Bronchial epithelial cell (primary cell): ENCODE results near the gene ZNF511. TPM values are rescaled to one million over a fixed set of nuclear protein-coding genes. Genes with fewer than 3 reads are reported as not detected.
A peak's percentile ranks its signal among the peaks of the same experiment; 100 is the strongest.

ENCODE experiments used
- DNase-seq: peaks from one replicate; pipeline ENCODE4 v3.0.0-alpha.2; 2010; ENCODE audit warnings: low read depth
- FAIRE-seq: peaks from 2 replicates; lab custom pipeline; 2011; peaks lifted over from hg19 to GRCh38; lab: Jason Lieb, UNC
- H3K27me3 ChIP-seq: 2 replicates; pipeline ENCODE4 v1.5.1; 2011; ENCODE audit warnings: low read length; ENCODE audit not compliant: control insufficient read depth, insufficient read depth
- H3K36me3 ChIP-seq: 2 replicates; pipeline ENCODE4 v1.5.1; 2011; ENCODE audit warnings: low read length; ENCODE audit not compliant: control insufficient read depth, insufficient read depth
- H3K4me3 ChIP-seq: 2 replicates; pipeline ENCODE4 v1.5.1; 2011; ENCODE audit warnings: mild to moderate bottlenecking, low read depth, low read length, control low read depth
- total RNA-seq: library from RNA; depleted of rRNA; stranded (reverse); fragments of >200 nt; gene quantifications from 2 replicates; pipeline ENCODE4 v1.2.1, GENCODE V29; 2014
- TF ChIP-seq, protein P1 (sequence below): IDR thresholded peaks from 2 replicates; pipeline ENCODE4 v1.5.1; 2011; ENCODE audit warnings: mild to moderate bottlenecking, moderate library complexity, low read length, control low read depth, inconsistent platforms; ENCODE audit not compliant: insufficient read depth, severe bottlenecking

ZNF511 gene, protein sequence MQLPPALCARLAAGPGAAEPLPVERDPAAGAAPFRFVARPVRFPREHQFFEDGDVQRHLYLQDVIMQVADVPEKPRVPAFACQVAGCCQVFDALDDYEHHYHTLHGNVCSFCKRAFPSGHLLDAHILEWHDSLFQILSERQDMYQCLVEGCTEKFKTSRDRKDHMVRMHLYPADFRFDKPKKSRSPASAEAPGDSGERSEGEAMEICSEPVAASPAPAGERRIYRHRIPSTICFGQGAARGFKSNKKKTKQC
- total RNA-seq, result 16.4 and 23.2 TPM in 2 replicates

DNA sequence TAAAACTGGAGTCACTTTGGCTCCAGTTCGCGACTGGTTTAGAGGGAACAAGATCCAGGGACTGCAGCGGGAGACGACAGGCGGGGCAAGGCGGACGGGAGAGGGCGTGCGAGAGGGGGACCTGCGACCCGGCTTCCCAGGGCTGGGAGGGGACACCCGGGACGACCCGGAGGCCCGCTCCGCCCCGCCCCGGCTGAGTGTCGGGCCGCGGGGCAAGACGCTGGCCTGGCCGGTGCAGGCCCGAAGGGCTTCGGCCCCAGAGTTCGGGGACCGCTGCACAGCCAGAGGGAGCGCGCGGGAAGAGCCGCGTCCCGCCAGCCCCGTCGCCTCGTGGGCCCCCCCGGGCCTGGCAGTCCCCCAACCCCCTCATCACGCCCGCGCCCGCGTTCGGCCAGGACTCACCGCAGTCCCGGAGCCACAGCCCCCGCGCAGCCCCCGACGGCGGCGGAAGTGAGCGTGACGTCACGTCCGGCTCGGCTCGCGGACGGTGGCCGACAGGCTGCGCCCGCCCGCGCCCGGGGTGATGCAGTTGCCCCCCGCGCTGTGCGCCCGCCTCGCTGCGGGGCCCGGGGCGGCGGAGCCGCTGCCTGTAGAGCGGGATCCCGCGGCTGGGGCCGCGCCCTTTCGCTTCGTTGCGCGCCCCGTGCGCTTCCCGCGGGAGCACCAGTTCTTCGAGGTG is at the start of gene ZNF511, which contains the start of gene TUBGCP2:
ZNF511 (plus strand) TSS at position 494 of the 679 bp plus-strand sequence; CDS start at position 524, 30 bp downstream.
TUBGCP2 (minus strand) TSS at position 452 of the 679 bp plus-strand sequence. CDS start 5,931 bp downstream, outside the sequence.
- TF ChIP-seq, protein P1, sequence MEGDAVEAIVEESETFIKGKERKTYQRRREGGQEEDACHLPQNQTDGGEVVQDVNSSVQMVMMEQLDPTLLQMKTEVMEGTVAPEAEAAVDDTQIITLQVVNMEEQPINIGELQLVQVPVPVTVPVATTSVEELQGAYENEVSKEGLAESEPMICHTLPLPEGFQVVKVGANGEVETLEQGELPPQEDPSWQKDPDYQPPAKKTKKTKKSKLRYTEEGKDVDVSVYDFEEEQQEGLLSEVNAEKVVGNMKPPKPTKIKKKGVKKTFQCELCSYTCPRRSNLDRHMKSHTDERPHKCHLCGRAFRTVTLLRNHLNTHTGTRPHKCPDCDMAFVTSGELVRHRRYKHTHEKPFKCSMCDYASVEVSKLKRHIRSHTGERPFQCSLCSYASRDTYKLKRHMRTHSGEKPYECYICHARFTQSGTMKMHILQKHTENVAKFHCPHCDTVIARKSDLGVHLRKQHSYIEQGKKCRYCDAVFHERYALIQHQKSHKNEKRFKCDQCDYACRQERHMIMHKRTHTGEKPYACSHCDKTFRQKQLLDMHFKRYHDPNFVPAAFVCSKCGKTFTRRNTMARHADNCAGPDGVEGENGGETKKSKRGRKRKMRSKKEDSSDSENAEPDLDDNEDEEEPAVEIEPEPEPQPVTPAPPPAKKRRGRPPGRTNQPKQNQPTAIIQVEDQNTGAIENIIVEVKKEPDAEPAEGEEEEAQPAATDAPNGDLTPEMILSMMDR, result peak; percentile 38
- no peaks in the 10 kb centered on the region for H3K27me3 ChIP-seq
- peaks cover 3% of the 10 kb centered on the region for H3K36me3 ChIP-seq
- peak within 1 kb of the TSS; percentile 93 for H3K4me3 ChIP-seq
- FAIRE-seq (no peak), DNase-seq (peak; percentile 62)

DNA sequence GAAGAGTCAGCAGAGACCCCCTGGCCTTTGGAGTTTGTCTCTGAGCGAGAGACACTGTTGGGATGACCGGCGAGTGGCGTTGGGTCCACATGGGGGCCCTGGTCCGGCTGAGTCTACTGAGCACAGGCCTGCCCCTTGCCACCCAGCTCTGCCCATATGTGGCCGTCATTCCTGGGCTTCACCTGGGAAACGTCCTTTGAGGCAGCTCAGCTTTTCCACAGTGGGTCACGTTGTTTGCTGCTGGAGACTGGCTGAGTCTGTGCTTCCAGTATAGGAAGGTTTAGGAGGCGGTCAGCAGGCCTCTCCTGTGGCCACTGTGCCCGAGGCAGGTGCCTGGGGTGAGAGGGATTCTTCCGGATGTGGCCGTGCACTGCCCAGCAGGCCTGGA is 49.1 kb upstream of the ZNF511 start:
- no peak overlapping the region for H3K4me3 ChIP-seq
- FAIRE-seq, result no peak
- no peak for DNase-seq
- TF ChIP-seq, protein P1, result no peak
- H3K36me3 ChIP-seq, result no peaks in the 10 kb centered on the region
- no peaks in the 10 kb centered on the region for H3K27me3 ChIP-seq

DNA sequence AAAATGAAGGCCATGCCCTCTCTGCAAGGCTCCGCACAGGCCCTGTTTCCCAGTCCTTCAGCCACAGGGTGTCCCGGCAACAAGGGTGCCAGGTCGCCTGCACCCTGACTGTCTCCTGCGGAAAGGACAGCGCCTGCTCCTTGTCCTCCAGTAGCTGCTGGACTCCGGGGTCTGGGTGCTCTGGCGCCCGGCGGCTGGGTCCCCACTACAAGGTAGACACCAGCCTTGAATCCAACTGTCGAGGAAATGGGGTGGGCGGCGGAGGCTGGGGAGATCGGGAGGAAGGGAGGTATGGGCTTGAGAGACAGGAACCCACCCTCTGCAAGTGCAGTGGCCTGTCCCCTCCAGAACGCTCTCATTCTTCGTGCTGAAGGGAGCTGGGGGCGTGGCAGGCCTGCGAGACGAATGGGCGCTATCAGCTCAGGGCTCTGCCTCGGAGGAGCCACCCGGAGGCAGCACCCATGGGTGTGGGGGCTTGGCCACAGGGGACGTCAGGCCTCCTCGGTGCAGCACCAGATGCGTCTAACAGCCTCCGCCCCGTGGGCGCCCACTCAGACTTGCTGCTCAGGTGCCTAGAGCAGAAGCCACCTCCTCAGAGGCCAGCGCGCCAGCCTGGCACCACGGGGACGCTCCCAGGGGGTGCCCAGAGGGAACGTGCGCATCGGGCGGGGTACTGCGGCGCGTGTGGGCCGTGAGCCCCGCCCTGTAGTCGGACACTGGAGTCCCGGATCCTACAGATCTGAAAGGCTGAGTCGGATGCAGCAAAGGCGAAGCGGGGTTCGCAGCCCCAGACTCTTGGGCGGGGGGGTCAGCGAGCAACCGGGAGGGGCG is 47.6 kb upstream of the ZNF511 start:
- Histone ChIP-seq H3K4me3 (peak overlapping the region; percentile 55), H3K27me3 (no peaks in the 10 kb centered on the region), H3K36me3 (no peaks in the 10 kb centered on the region)
- TF ChIP-seq, protein P1, result no peak
- DNase-seq (no peak), FAIRE-seq (no peak)

DNA sequence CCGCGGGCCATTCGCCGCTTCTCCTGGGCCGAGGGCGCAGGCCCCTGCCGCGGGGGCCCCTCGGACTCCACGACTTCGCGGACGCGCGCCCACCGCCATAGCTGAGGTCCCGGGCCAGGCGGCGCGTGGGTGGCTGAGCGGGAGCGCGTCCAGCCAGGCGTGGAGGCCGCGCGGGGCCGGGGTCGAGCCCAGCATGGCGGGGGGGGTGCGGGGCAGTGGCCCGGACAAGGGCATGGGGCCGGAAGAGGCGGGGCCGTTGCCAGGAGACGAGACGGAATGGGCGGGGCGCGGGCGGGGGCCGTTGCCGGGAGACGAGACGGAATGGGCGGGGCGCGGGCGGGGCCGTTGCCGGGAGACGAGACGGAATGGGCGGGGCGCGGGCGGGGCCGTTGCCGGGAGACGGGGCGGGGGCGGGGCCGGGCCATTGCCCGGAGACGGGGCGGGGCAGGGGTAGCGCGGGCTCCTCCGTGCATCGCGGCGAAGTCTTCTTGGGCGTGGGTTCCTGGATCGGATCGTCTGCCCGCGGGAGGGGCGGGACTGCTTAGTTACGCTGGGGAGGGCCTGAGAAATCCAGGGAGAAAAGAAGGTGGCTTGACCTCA is 46.9 kb upstream of the ZNF511 start:
- Histone ChIP-seq H3K4me3 (peak overlapping the region; percentile 55), H3K27me3 (no peaks in the 10 kb centered on the region), H3K36me3 (no peaks in the 10 kb centered on the region)
- FAIRE-seq (no peak), DNase-seq (peak; percentile 43)
- TF ChIP-seq, protein P1, result no peak

DNA sequence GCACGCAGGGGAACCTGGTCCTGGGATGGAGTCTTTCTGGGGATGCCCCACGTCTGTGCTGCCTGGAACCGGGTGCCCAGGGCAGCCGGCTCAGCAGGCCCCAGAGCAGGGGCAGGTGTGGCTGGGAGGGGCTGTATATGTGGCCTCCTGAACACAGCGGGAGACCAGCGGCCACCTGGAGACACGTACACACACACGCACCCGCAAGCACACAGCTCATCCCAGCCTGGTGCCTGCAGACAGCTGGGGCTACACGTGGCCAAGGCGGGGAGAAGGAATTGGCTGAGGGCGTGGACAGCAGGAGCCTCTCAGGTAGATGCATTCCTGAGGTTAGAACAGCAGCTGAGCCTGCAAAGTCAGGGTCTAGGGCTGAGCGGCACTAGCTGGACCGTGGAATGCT is 46.0 kb upstream of the ZNF511 start:
- TF ChIP-seq, protein P1, result no peak
- no peaks in the 10 kb centered on the region for H3K27me3 ChIP-seq
- H3K4me3 ChIP-seq, result no peak overlapping the region
- DNase-seq (no peak), FAIRE-seq (no peak)
- peaks cover 3% of the 10 kb centered on the region for H3K36me3 ChIP-seq
